Activated CD8-positive, alpha-beta memory T cell treated with anti-CD3 and anti-CD28 coated beads, Interleukin-2, amount 50 U/mL, for 48 hours (primary cell): ENCODE results near the gene AGPAT4.

Experiments
- DNase-seq: peaks from one replicate; pipeline ENCODE4 v3.0.0-alpha.2; 2020

Gene AGPAT4

GRCh38 chr6:161254464-161255253, 19.2 kb downstream of the AGPAT4 start:
- no peak for DNase-seq

- no peak for DNase-seq
These were observed 19.8 kb downstream of the AGPAT4 start for GRCh38 chr6:161254126-161254463.

GRCh38 chr6:161251345-161251744, 22.5 kb downstream of the AGPAT4 start:
- DNase-seq = no peak

- DNase-seq = no peak
These were observed 24.5 kb downstream of the AGPAT4 start for GRCh38 chr6:161249327-161249726.

- no peak for DNase-seq
These were observed 27.1 kb downstream of the AGPAT4 start for GRCh38 chr6:161246725-161247124.

GRCh38 chr6:161245363-161245762, 28.5 kb downstream of the AGPAT4 start:
- no peak for DNase-seq

- no peak for DNase-seq
These were observed 29.1 kb downstream of the AGPAT4 start for GRCh38 chr6:161244725-161245124.

GRCh38 chr6:161242779-161243693, 30.8 kb downstream of the AGPAT4 start:
- peak; percentile 61 for DNase-seq

- DNase-seq = no peak
These were observed 31.7 kb downstream of the AGPAT4 start for GRCh38 chr6:161242113-161242512.

GRCh38 chr6:161239001-161239400, 34.9 kb downstream of the AGPAT4 start:
- no peak for DNase-seq

- no peak for DNase-seq
These were observed 35.4 kb downstream of the AGPAT4 start for GRCh38 chr6:161238500-161238899.

GRCh38 chr6:161238081-161238480, 35.8 kb downstream of the AGPAT4 start:
- DNase-seq = no peak

- DNase-seq = no peak
These were observed 36.7 kb downstream of the AGPAT4 start for GRCh38 chr6:161237176-161237575.

- no peak for DNase-seq
These were observed 37.9 kb downstream of the AGPAT4 start for GRCh38 chr6:161235776-161236633.

GRCh38 chr6:161233986-161234661, 39.7 kb downstream of the AGPAT4 start:
- DNase-seq = no peak

GRCh38 chr6:161232467-161232866, 41.4 kb downstream of the AGPAT4 start:
- DNase-seq = no peak

GRCh38 chr6:161232010-161232409, 41.9 kb downstream of the AGPAT4 start:
- no peak for DNase-seq

- DNase-seq = no peak
These were observed 43.5 kb downstream of the AGPAT4 start for GRCh38 chr6:161230339-161230738.

- no peak for DNase-seq
These were observed 44.8 kb downstream of the AGPAT4 start for GRCh38 chr6:161228921-161229591.

- no peak for DNase-seq
These were observed 45.8 kb downstream of the AGPAT4 start for GRCh38 chr6:161228096-161228495.

GRCh38 chr6:161227004-161227960, 46.6 kb downstream of the AGPAT4 start:
- no peak for DNase-seq
